ENCODE results near the gene PON2. TPM values are rescaled to one million over a fixed set of nuclear protein-coding genes. Genes with fewer than 3 reads are reported as not detected.

The PON2 gene
- total and polyA plus RNA-seq, 2 experiments from 2014 or later = 39.4 to 42.4 TPM

GRCh38 chr7:95424716-95425115 lies 10.1 kb downstream of the PON2 start (continued):
- TF ChIP-seq CTCF (conservative IDR thresholded peaks at IDR 0.05; ENCODE audit: low read depth in 2 of 2) (no peak), POLR2AphosphoS5 (IDR thresholded peaks at IDR 0.05; ENCODE audit: low read depth) (no peak)

GRCh38 chr7:95421847-95422444 lies 12.9 kb downstream of the PON2 start:
- H3K4me2 ChIP-seq = no peak overlapping the region
- no peak for TF ChIP-seq STAT1 (IDR thresholded peaks at IDR 0.05; ENCODE audit: unreplicated experiment)
- no peak for TF ChIP-seq EZH2 (IDR thresholded peaks at IDR 0.05; ENCODE audit: low read depth, unreplicated experiment)
- TF ChIP-seq CREB1 (CRISPR knock-in tag; IDR thresholded peaks at IDR 0.05; ENCODE audit: low read depth) = no peak
- no peak for TF ChIP-seq POLR2AphosphoS5 (IDR thresholded peaks at IDR 0.05; ENCODE audit: low read depth)
- no peak for TF ChIP-seq NANOG (IDR thresholded peaks at IDR 0.05; ENCODE audit: borderline replicate concordance)
- H3K4me3 ChIP-seq = no peak overlapping the region
- H3K36me3 ChIP-seq (ENCODE audit: insufficient read depth) = no peaks in the 10 kb centered on the region; the same call in 1 of the 2 replicates
- H3K27ac ChIP-seq (ENCODE audit: low read depth) = no peak overlapping the region
- H3K27me3 ChIP-seq (ENCODE audit: insufficient read depth) = no peaks in the 10 kb centered on the region
- no peaks in the 10 kb centered on the region for H3K9me2 ChIP-seq (ENCODE audit: insufficient read depth)
- Mint-ChIP-seq H3K27ac (no peak overlapping the region), H3K9me3 (no peaks in the 10 kb centered on the region), H3K36me3 (ENCODE audit: low read depth) (peaks cover 11% of the 10 kb centered on the region; the same call in 2 of the 3 replicates), H3K4me1 (peaks cover 27% of the 10 kb centered on the region), H3K27me3 (ENCODE audit: insufficient read depth, low read depth, poor library complexity) (no peaks in the 10 kb centered on the region), H3K4me3 (no peak overlapping the region)
- no peak for ATAC-seq
- H3K79me2 ChIP-seq (replicated peaks; ENCODE audit: insufficient read depth) = 0 out of 2 replicates have a peak, but pooled peaks cover 15% of the 10 kb centered on the region
- peaks cover 4% of the 10 kb centered on the region; the same call in 1 of the 2 replicates for H4K20me1 ChIP-seq (replicated peaks; ENCODE audit: insufficient read depth)
- no peak overlapping the region for H2AFZ ChIP-seq
- DNase-seq (ENCODE audit: low spot score) = no peak
- H3K4me1 ChIP-seq (ENCODE audit: insufficient read depth) = peaks cover 21% of the 10 kb centered on the region
- H3F3A ChIP-seq (replicated peaks; ENCODE audit: low read depth) = no peaks in the 10 kb centered on the region

- no peak overlapping the region for H3K27ac ChIP-seq (ENCODE audit: low read depth)
- peaks cover 4% of the 10 kb centered on the region; the same call in 1 of the 2 replicates for H4K20me1 ChIP-seq (replicated peaks; ENCODE audit: insufficient read depth)
- H3K36me3 ChIP-seq (ENCODE audit: insufficient read depth) = no peaks in the 10 kb centered on the region; the same call in 1 of the 2 replicates
- Mint-ChIP-seq H3K9me3 (no peaks in the 10 kb centered on the region), H3K4me1 (peaks cover 25% of the 10 kb centered on the region), H3K27me3 (ENCODE audit: insufficient read depth, low read depth, poor library complexity) (no peaks in the 10 kb centered on the region), H3K27ac (no peak overlapping the region), H3K36me3 (ENCODE audit: low read depth) (peaks cover 11% of the 10 kb centered on the region; the same call in 2 of the 3 replicates), H3K4me3 (no peak overlapping the region)
- H3K4me2 ChIP-seq = no peak overlapping the region
- no peak for ATAC-seq
- H3K9me2 ChIP-seq (ENCODE audit: insufficient read depth) = no peaks in the 10 kb centered on the region
- H3K4me3 ChIP-seq = no peak overlapping the region
- no peaks in the 10 kb centered on the region for H3F3A ChIP-seq (replicated peaks; ENCODE audit: low read depth)
- no peak overlapping the region for H2AFZ ChIP-seq
- peaks cover 16% of the 10 kb centered on the region; the same call in 1 of the 2 replicates for H3K4me1 ChIP-seq (ENCODE audit: insufficient read depth)
- DNase-seq (ENCODE audit: low spot score) = no peak
- 0 out of 2 replicates have a peak, but pooled peaks cover 12% of the 10 kb centered on the region for H3K79me2 ChIP-seq (replicated peaks; ENCODE audit: insufficient read depth)
- no peaks in the 10 kb centered on the region for H3K27me3 ChIP-seq (ENCODE audit: insufficient read depth)
- TF ChIP-seq JUNB (IDR thresholded peaks at IDR 0.05; ENCODE audit: unreplicated experiment) (no peak), CREB1 (CRISPR knock-in tag; IDR thresholded peaks at IDR 0.05; ENCODE audit: low read depth) (no peak), NANOG (IDR thresholded peaks at IDR 0.05; ENCODE audit: borderline replicate concordance) (no peak), ZNF114 (CRISPR knock-in tag; IDR thresholded peaks at IDR 0.05) (no peak), ZNF331 (CRISPR knock-in tag; IDR thresholded peaks at IDR 0.05; ENCODE audit: low read depth) (no peak), STAT1 (IDR thresholded peaks at IDR 0.05; ENCODE audit: unreplicated experiment) (no peak), EZH2phosphoT487 (IDR thresholded peaks at IDR 0.05; ENCODE audit: unreplicated experiment) (no peak)
Measured at GRCh38 chr7:95421000-95421846, 13.6 kb downstream of the PON2 start.
